Caco-2 (cell line): Measurements from ENCODE around the gene CSH2. TPM values are rescaled to one million over a fixed set of nuclear protein-coding genes. Genes with fewer than 3 reads are reported as not detected.

ENCODE experiments used
- BruUV-seq: library from RNA; stranded (reverse); fragments of 400-500 nt; replicated peaks from 2 replicates; lab custom pipeline; 2021; lab: Mats Ljungman, UMichigan
- CTCF ChIA-PET: fragments of 300-600 bp; sonication (Branson Sonifier 250); formaldehyde crosslinking; loops from one replicate; lab custom pipeline; 2022; ENCODE audit warnings: antibody characterized with exemption; lab: Charles Lee
- POLR2A ChIA-PET: fragments of 300-600 bp; sonication (Branson Sonifier 250); formaldehyde crosslinking; loops from one replicate; lab custom pipeline; 2022; ENCODE audit warnings: antibody characterized with exemption; lab: Charles Lee
- DNase-seq, 2 experiments: peaks; one replicate each; pipeline versions ENCODE4 v3.0.0 to v3.0.0-alpha.2; 2020 to 2022
- H3K27me3 ChIP-seq: replicated peaks from 2 replicates; pipeline ENCODE4 v1.6.0; 2011; ENCODE audit warnings: low read length; ENCODE audit not compliant: control insufficient read depth, insufficient read depth
- H3K36me3 ChIP-seq: 2 replicates; pipeline ENCODE4 v1.5.1; 2011; ENCODE audit warnings: low read length; ENCODE audit not compliant: control insufficient read depth, insufficient read depth
- H3K4me1 ChIP-seq: fragments of 250-450 bp; sonication (Bioruptor Pico); 2 replicates; pipeline ENCODE4 v1.5.1; 2020; ENCODE audit warnings: mild to moderate bottlenecking
- H3K4me3 ChIP-seq: 2 replicates; pipeline ENCODE4 v1.5.1; 2011; ENCODE audit warnings: low read depth, mild to moderate bottlenecking, control low read depth, low read length
- H3K9me3 ChIP-seq: fragments of 250-450 bp; sonication (Bioruptor Pico); 2 replicates; pipeline ENCODE4 v1.5.1; 2020; ENCODE audit warnings: mild to moderate bottlenecking, moderate library complexity
- H3K27ac Mint-ChIP-seq: one replicate; pipeline ENCODE4 v1.8.0; 2022; ENCODE audit warnings: mixed read lengths; ENCODE audit not compliant: unreplicated experiment
- H3K27me3 Mint-ChIP-seq: one replicate; pipeline ENCODE4 v1.8.0; 2022; ENCODE audit warnings: mixed read lengths; ENCODE audit not compliant: insufficient read depth, unreplicated experiment
- H3K36me3 Mint-ChIP-seq: one replicate; pipeline ENCODE4 v1.8.0; 2022; ENCODE audit warnings: mild to moderate bottlenecking, mixed read lengths; ENCODE audit not compliant: insufficient read depth, unreplicated experiment
- H3K4me1 Mint-ChIP-seq: one replicate; pipeline ENCODE4 v1.8.0; 2022; ENCODE audit warnings: low read depth, mixed read lengths; ENCODE audit not compliant: unreplicated experiment
- H3K4me3 Mint-ChIP-seq: one replicate; pipeline ENCODE4 v1.8.0; 2022; ENCODE audit warnings: mild to moderate bottlenecking, moderate library complexity, mixed read lengths; ENCODE audit not compliant: unreplicated experiment
- H3K9me3 Mint-ChIP-seq: one replicate; pipeline ENCODE4 v1.8.0; 2022; ENCODE audit warnings: mixed read lengths; ENCODE audit not compliant: unreplicated experiment
- intact Hi-C: fragments of 100-400 bp; cut with micrococcal nuclease; formaldehyde crosslinking; loops from one replicate; pipeline ENCODE4 v1.10.0; 2022; ENCODE audit not compliant: unreplicated experiment
- total RNA-seq: library from RNA; stranded (reverse); gene quantifications from 2 replicates; pipeline ENCODE4 v1.2.3, GENCODE V29; 2022
- TF ChIP-seq, protein P1 (sequence below), 2 experiments: fragments of 200-600 bp in 1 of 2; IDR thresholded peaks; 1 replicate in 1 of 2; 2 replicates in 1 of 2; pipeline versions ENCODE4 v1.5.1 to v1.8.0; 2011 to 2022; ENCODE audit warnings: antibody characterized with exemption in 1 of 2, control low read depth in 1 of 2, inconsistent platforms in 1 of 2, low read depth in 1 of 2, low read length in 1 of 2, mild to moderate bottlenecking in 1 of 2, moderate library complexity in 1 of 2; ENCODE audit not compliant: insufficient read depth in 1 of 2, severe bottlenecking in 1 of 2, unreplicated experiment in 1 of 2

The CSH2 gene
- total RNA-seq, 1 experiment from 2014 or later = not detected

DNA sequence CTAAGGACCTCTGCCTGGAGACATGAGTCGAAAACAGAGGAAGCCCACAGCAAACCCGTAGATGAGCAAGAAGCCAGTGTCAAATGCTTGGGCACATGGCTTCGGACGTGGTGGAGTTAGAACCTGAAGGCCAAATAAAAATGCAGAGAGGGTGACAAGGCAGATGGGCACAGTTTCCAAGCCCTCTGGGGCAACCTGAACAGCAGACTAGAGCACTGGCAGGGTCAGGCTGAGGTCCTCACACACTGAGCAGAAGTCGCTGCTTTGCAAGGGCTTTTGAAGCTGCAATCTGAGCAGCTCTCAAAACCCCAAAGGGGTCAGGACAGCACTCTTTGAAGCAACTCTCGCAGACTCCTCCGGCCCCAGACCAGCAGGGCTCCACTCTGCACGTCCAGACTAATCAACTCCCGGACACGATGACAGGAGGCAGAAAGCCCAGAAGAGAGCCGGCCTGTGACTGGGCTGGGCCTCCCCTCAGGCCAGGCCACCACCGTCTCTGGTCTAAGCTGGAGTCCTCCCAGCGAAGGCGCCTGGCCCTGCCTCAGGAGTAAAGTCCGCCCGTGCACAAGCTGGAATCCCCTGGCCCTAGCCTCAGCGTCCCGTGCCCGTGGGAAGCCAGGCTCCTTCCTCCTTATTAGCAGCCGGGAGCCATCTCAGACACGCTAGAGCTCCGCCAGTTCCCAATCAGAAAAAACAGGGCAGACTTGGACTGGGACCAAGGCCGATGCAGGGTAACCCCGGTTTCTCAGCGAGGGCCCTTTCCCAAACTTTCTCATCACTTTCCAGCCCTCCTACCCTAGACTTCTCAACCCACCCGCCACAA, 31.9 kb downstream of the CSH2 start:
- POLR2A ChIA-PET = interaction anchor here (0.5 to 1.0 kb wide), 5 partner anchors 11 to 300 kb away, joined by 3 to 4 read pairs (median 3); partner anchors contain the start of genes CCDC47 and DDX42
- Mint-ChIP-seq H3K9me3 (no peaks in the 10 kb centered on the region), H3K27ac (peak overlapping the region; percentile 87), H3K27me3 (no peaks in the 10 kb centered on the region), H3K4me3 (peak overlapping the region; percentile 99), H3K36me3 (peaks cover 42% of the 10 kb centered on the region), H3K4me1 (peaks cover 26% of the 10 kb centered on the region)
- H3K9me3 ChIP-seq = no peaks in the 10 kb centered on the region
- peak; percentile 49 to 57 for DNase-seq
- H3K27me3 ChIP-seq = no peaks in the 10 kb centered on the region
- H3K4me1 ChIP-seq = peaks cover 15% of the 10 kb centered on the region
- peaks cover 7% of the 10 kb centered on the region for H3K36me3 ChIP-seq
- intact Hi-C loops = loop anchor here (1.0 to 10.0 kb wide), 3 partner anchors 14 to 217 kb away; partner anchors contain the start of genes DDX42, FTSJ3, MAP3K3 and PSMC5
- CTCF ChIA-PET = interaction anchor here (0.7 to 1.4 kb wide), 5 partner anchors 12 to 109 kb away, joined by 3 to 7 read pairs (median 4); no protein-coding TSS in a partner anchor
- peak overlapping the region; percentile 95 for H3K4me3 ChIP-seq
- TF ChIP-seq, protein P1, sequence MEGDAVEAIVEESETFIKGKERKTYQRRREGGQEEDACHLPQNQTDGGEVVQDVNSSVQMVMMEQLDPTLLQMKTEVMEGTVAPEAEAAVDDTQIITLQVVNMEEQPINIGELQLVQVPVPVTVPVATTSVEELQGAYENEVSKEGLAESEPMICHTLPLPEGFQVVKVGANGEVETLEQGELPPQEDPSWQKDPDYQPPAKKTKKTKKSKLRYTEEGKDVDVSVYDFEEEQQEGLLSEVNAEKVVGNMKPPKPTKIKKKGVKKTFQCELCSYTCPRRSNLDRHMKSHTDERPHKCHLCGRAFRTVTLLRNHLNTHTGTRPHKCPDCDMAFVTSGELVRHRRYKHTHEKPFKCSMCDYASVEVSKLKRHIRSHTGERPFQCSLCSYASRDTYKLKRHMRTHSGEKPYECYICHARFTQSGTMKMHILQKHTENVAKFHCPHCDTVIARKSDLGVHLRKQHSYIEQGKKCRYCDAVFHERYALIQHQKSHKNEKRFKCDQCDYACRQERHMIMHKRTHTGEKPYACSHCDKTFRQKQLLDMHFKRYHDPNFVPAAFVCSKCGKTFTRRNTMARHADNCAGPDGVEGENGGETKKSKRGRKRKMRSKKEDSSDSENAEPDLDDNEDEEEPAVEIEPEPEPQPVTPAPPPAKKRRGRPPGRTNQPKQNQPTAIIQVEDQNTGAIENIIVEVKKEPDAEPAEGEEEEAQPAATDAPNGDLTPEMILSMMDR (IDR thresholded peaks at IDR 0.05; ENCODE audit: insufficient read depth in 1 of 2, low read depth in 1 of 2, low read length in 1 of 2, severe bottlenecking in 1 of 2, unreplicated experiment in 1 of 2) = no peak
- no TSS peak for BruUV-seq

DNA sequence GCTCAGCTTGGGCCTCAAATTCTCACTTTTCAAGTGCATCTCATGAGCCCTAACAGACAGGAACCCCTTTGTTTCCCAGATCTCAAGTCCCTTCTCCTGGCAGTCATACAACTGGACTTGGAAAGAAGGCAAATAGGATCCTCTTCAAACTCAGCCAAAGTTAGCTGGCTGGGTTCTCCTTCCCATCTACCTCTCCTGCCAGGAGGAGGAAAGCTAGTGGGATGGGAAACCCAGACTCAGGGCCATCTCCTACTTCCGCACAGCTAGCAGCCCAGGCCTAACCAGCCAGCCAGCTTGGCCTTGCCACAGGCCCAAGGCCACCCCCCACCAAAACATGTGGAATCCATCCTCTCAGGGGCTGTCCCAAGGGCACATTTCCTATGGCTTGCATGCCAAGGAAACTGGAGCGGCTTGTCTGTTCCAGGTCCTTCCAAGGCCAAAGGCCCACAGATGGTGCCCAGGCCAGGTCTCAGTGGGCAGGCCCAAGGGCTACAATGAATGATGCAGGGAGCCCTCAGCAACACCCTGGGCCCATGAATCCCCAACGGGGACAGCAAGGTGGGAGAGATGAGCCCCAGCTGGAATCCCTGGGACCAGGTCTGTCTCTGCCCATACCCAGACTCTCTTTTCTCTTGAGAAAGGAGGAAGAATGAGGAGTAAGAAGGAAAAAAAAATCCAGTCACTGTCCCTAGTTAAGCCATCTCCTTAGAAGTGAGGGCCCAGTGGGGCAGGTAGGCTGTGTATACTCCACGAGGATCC, 32.7 kb downstream of the CSH2 start:
- Histone ChIP-seq H3K4me3 (peak overlapping the region; percentile 95), H3K27me3 (no peaks in the 10 kb centered on the region), H3K4me1 (peaks cover 15% of the 10 kb centered on the region), H3K9me3 (no peaks in the 10 kb centered on the region), H3K36me3 (peaks cover 7% of the 10 kb centered on the region)
- ChIA-PET POLR2A (interaction anchor here (0.5 to 1.0 kb wide), 3 partner anchors 13 to 300 kb away, joined by 3 to 4 read pairs (median 3); no protein-coding TSS in a partner anchor), CTCF (interaction anchor here (1.2 to 1.4 kb wide), 3 partner anchors 11 to 14 kb away, joined by 4 to 7 read pairs (median 6); no protein-coding TSS in a partner anchor)
- Mint-ChIP-seq H3K27ac (peak overlapping the region; percentile 87), H3K4me1 (peaks cover 26% of the 10 kb centered on the region), H3K36me3 (peaks cover 50% of the 10 kb centered on the region), H3K4me3 (peak overlapping the region; percentile 99), H3K27me3 (no peaks in the 10 kb centered on the region), H3K9me3 (no peaks in the 10 kb centered on the region)
- intact Hi-C loops = loop anchor here (10.0 kb wide), 1 partner anchor 216 kb away; the partner anchor contains the start of gene MAP3K3
- no TSS peak for BruUV-seq
- TF ChIP-seq, protein P1 (IDR thresholded peaks at IDR 0.05; ENCODE audit: insufficient read depth in 1 of 2, low read depth in 1 of 2, low read length in 1 of 2, severe bottlenecking in 1 of 2, unreplicated experiment in 1 of 2) = no peak
- DNase-seq = no peak
